Testis (tissue), 2 donors: ENCODE measurements around the gene FSCB.
"Not testable (repeated sequence)": the region's sequence is repeated elsewhere in the genome, so short reads cannot be mapped to it uniquely, and the experiment has no call there.

Source experiments
- CTCF ChIP-seq, 3 experiments: fragments of 450-650 bp in 2 of 3; fragments of 200-600 bp in 1 of 3; sonication (generic) in 1 of 3; IDR thresholded peaks; one replicate each; pipeline ENCODE4 v1.5.1; 2016 to 2019; ENCODE audit warnings: antibody characterized with exemption in 3 of 3, mild to moderate bottlenecking in 2 of 3, moderate library complexity in 1 of 3
- POLR2A ChIP-seq: fragments of 450-650 bp; IDR thresholded peaks from one replicate; pipeline ENCODE4 v1.6.1; 2017; ENCODE audit warnings: antibody characterized with exemption, mild to moderate bottlenecking, moderate library complexity

GRCh38 chr14:44515668-44516067 lies 8.6 kb upstream of the FSCB start:
- TF ChIP-seq CTCF (IDR thresholded peaks at IDR 0.05); POLR2A: not testable (repeated sequence)
